Activated CD4-positive, CD25-positive, alpha-beta regulatory T cell treated with anti-CD3 and anti-CD28 coated beads, Interleukin-2, amount 50 U/mL, for 72 hours (primary cell): ENCODE measurements around the gene ZNF175.

Experiments
- DNase-seq: peaks from one replicate; pipeline ENCODE4 v3.0.0; 2021

The ZNF175 gene

DNA sequence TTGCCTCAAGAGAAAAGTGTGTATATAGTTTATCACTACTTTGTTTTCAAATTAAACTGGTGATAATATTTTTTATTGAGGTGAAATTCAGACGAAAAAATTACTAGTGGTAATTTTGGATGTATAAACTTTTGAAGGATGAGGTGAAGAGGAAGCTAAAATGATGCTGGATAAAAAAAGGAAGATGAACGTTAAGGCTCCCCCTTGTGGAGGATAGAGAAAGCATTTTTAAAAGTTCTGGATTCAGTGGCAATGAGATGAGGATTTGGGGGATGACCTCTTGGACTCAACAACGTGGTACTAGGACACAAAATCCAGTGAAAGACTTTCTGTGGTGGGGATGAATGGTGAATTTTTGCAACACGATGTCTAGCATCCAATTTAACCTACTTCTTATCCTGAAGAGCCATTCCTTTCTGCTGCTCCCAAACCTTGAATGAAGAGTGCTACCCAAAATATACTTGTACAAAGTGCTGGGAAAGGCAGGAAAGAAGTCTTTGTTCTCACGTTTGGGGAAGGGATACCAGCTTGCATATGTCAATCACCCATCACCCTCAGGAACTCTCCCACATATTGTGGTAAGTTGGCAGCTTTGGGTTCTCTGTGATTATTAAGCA is 66.4 kb downstream of the ZNF175 start:
- DNase-seq, result no peak

DNA sequence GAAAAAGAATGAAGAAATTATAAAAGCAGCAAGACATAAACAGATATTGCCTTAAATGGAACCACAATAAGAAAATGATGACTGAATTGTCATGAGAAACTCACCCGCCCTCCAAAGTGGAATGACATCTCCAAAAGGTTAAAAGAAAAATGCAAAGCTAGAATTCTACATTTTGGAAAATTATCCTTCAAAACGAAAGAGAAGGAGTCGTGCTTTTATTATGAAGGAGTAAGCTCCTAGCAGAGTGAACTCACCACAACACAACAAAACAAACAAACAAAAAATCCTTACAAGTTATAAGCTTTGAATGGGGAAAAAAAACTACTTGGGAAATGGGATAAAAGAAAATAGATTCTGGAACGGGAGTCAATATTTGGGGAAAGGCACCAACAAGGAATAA is 68.8 kb downstream of the ZNF175 start:
- DNase-seq, result no peak

DNA sequence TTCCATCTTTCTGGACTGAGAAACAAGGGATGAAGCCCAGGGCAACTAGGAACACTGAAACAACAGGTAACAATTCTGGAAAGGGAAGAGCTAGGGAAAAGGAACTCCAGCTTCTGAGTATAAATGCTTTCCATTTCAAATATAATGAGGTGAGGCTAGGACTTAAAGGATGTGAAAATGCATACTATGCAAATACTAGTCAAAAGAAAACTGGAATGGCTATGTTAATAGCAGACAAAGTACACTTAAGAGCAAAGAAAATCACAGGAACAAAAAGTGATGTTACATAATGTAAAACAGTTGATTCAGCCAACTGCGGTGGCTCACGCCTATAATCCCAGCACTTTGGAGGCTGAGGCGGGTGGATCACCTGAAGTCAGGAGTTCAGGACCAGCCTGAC is 69.3 kb downstream of the ZNF175 start:
- no peak for DNase-seq

DNA sequence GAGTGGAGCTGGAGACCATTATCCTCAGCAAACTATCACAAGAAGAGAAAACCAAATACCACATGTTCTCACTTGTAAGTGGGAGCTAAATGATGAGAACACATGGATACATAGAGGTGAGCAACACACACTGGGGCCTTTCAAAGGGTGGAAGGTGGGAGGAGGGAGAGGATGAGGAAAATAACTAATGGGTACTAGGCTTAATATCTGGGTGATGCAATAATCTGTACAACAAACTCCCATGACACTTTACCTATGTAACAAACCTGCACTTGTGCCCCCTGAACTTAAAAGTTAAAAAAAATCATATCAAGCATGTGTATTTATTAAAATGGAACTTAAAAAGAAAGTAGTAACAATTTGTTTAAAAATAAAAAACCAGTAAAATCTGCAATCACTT is 70.6 kb downstream of the ZNF175 start:
- no peak for DNase-seq
